Measurements from ENCODE around the gene HYAL1. TPM values are rescaled to one million over a fixed set of nuclear protein-coding genes. Genes with fewer than 3 reads are reported as not detected.

HYAL1 gene
- total and polyA plus RNA-seq, 2 experiments from 2014 or later, result 3.3 to 5.0 TPM

DNA sequence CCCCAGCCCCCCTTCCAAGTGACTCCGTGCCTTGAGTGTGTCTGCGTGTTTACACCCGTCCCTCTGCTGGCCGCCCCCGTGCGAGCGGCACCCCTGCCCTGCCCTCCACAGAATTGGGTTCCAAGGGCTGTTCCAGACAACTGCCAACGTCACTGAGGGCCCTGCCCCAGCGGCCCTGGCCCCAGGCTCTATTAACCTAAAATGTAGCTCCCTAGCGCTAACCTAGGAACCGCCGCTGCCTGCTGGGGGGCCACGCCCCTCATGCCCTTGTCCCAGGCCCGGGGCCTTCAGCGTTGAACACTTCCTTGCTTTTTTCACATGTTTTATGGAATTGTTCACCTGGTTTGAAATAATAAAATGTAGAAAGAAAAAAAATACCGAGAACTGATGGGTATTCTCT, 44.4 kb downstream of the HYAL1 start:
- Histone ChIP-seq H3K27ac (no peak overlapping the region), H3K36me3 (peaks cover 23% of the 10 kb centered on the region), H3K9me3 (ENCODE audit: low read depth) (no peaks in the 10 kb centered on the region), H3K4me1 (ENCODE audit: low read depth) (peaks cover 19% of the 10 kb centered on the region), H3K4me3 (no peak overlapping the region), H3K27me3 (no peaks in the 10 kb centered on the region)
- no peak for DNase-seq (ENCODE audit: low read depth in 1 of 2, low spot score in 1 of 2)
- TF ChIP-seq, protein P1, sequence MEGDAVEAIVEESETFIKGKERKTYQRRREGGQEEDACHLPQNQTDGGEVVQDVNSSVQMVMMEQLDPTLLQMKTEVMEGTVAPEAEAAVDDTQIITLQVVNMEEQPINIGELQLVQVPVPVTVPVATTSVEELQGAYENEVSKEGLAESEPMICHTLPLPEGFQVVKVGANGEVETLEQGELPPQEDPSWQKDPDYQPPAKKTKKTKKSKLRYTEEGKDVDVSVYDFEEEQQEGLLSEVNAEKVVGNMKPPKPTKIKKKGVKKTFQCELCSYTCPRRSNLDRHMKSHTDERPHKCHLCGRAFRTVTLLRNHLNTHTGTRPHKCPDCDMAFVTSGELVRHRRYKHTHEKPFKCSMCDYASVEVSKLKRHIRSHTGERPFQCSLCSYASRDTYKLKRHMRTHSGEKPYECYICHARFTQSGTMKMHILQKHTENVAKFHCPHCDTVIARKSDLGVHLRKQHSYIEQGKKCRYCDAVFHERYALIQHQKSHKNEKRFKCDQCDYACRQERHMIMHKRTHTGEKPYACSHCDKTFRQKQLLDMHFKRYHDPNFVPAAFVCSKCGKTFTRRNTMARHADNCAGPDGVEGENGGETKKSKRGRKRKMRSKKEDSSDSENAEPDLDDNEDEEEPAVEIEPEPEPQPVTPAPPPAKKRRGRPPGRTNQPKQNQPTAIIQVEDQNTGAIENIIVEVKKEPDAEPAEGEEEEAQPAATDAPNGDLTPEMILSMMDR (IDR thresholded peaks at IDR 0.05; ENCODE audit: low read depth, low read length), result no peak

GRCh38 chr3:50258029-50258680, 45.2 kb downstream of the HYAL1 start:
- no peak overlapping the region for H3K27ac ChIP-seq
- TF ChIP-seq, protein P1 (IDR thresholded peaks at IDR 0.05; ENCODE audit: low read depth, low read length), result no peak
- no peak for DNase-seq (ENCODE audit: low read depth in 1 of 2, low spot score in 1 of 2)

DNA sequence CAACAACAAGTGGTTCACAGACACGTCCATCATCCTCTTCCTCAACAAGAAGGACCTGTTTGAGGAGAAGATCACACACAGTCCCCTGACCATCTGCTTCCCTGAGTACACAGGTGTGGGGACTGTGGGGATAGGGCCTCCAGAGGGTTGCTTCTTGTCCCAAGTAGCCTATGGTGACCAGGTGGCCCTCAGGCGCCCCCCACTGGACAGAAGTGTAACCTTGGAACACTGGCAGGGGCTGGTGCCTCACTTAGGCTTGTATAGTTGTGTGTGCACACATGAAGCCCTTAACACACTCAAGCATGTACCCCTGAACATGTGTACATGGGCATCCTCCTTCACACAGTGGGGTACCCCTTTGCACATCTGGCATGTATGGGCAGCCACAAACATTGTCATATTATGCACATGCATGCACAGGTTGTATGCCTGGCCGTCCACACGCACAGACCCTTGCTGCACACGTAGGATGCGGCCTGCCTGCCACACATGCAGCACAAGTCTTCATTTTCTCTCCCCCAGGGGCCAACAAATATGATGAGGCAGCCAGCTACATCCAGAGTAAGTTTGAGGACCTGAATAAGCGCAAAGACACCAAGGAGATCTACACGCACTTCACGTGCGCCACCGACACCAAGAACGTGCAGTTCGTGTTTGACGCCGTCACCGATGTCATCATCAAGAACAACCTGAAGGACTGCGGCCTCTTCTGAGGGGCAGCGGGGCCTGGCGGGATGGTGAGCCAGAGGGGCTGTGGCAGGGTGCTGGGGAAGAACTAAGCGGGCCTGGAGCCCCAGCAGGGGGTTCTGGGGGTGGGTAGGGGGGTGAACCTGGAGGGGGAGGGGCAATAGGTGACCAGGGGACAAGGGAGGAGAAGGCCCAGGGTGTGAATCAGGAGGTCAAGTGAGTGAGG, 46.1 kb downstream of the HYAL1 start:
- peak in 1 of 2 donors; percentile 49 for DNase-seq (ENCODE audit: low read depth in 1 of 2, low spot score in 1 of 2)
- Histone ChIP-seq H3K4me3 (no peak overlapping the region), H3K27me3 (no peaks in the 10 kb centered on the region), H3K4me1 (ENCODE audit: low read depth) (peaks cover 15% of the 10 kb centered on the region), H3K36me3 (peaks cover 30% of the 10 kb centered on the region), H3K27ac (no peak overlapping the region), H3K9me3 (ENCODE audit: low read depth) (no peaks in the 10 kb centered on the region)
- TF ChIP-seq, protein P1 (IDR thresholded peaks at IDR 0.05; ENCODE audit: low read depth, low read length), result peak; percentile 58

More at GRCh38 chr3:50258029-50258680, 45.2 kb downstream of the HYAL1 start:
- no peaks in the 10 kb centered on the region for H3K9me3 ChIP-seq (ENCODE audit: low read depth)
- no peaks in the 10 kb centered on the region for H3K27me3 ChIP-seq
- H3K36me3 ChIP-seq, result peaks cover 23% of the 10 kb centered on the region
- no peak overlapping the region for H3K4me3 ChIP-seq
- H3K4me1 ChIP-seq (ENCODE audit: low read depth), result peaks cover 15% of the 10 kb centered on the region

- H3K4me1 ChIP-seq (ENCODE audit: low read depth), result peaks cover under 1% of the 10 kb centered on the region
- no peak for DNase-seq (ENCODE audit: low read depth in 1 of 2, low spot score in 1 of 2)
- no peaks in the 10 kb centered on the region for H3K27me3 ChIP-seq
- TF ChIP-seq, protein P1 (IDR thresholded peaks at IDR 0.05; ENCODE audit: low read depth, low read length), result no peak
- peaks cover 30% of the 10 kb centered on the region for H3K36me3 ChIP-seq
- H3K9me3 ChIP-seq (ENCODE audit: low read depth), result no peaks in the 10 kb centered on the region
- H3K4me3 ChIP-seq, result no peak overlapping the region
- H3K27ac ChIP-seq, result no peak overlapping the region
Measured at GRCh38 chr3:50255251-50255615, 48.1 kb downstream of the HYAL1 start.

DNA sequence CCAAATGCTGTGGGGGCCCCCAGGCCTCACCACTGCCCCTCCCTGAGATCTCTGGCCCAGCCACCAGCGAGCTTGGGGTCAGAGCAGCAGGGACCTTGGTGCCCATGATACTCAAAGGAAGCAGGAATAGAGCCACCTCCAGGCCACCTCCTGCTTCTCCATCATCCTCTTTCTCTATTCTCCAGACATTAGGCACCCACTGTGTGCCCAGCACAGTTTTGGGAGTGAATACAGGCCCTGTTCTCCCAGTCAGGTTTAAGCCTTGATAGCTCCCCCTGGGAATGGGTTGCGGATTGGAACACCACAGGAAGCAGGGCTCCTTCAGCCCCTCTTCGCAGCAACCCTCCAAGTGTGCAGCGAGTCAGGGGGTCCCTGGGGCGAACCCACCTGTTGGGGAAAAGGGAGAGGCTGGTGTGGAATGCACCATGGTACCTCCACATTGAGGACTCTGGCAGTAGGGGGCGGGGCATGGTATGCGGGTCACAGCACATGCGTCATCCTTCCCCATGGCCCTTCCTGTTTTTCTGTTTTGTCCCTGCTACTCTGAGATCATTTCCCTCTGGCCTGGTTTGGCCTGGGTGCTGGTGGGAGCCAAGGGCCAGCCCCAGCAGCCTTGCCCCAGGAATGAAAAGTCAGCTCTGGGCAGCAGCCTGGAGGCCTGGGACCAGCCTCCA, 48.7 kb downstream of the HYAL1 start:
- DNase-seq (ENCODE audit: low read depth in 1 of 2, low spot score in 1 of 2), result peak in 1 of 2 donors; percentile 75
- Histone ChIP-seq H3K27me3 (no peaks in the 10 kb centered on the region), H3K36me3 (peaks cover 30% of the 10 kb centered on the region), H3K9me3 (ENCODE audit: low read depth) (no peaks in the 10 kb centered on the region), H3K4me1 (ENCODE audit: low read depth) (no peaks in the 10 kb centered on the region), H3K4me3 (no peak overlapping the region), H3K27ac (no peak overlapping the region)
- TF ChIP-seq, protein P1 (IDR thresholded peaks at IDR 0.05; ENCODE audit: low read depth, low read length), result no peak

Data from cardiac muscle cell (in vitro differentiated cells and primary cell).